ENCODE measurements around the gene MAP3K20.

Gene MAP3K20

DNA sequence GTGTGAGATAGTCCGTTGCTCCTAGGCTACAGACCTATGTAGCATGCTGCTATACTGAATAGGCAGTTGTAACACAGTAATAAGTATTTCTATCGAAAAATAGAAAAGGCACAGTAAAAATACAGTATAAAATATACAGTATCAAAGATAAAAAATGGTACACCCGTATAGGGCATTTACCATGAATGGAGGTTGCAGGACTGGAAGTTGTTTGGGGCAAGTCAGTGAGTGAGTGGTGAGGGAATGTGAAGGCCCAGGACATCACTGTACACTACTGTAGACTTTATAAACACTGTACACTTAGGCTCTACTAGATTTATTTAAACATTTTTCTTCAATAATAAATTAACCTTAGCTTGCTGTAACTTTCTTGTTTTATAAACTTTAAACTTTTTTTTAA lies 3.5 kb downstream of the MAP3K20 start:
- in situ Hi-C loops (cut with MboI; ENCODE audit: low sequenced_read_pairs, unreplicated experiment): no loop called here
- no peak for DNase-seq (ENCODE audit: low spot score)
- TF ChIP-seq, protein P1, sequence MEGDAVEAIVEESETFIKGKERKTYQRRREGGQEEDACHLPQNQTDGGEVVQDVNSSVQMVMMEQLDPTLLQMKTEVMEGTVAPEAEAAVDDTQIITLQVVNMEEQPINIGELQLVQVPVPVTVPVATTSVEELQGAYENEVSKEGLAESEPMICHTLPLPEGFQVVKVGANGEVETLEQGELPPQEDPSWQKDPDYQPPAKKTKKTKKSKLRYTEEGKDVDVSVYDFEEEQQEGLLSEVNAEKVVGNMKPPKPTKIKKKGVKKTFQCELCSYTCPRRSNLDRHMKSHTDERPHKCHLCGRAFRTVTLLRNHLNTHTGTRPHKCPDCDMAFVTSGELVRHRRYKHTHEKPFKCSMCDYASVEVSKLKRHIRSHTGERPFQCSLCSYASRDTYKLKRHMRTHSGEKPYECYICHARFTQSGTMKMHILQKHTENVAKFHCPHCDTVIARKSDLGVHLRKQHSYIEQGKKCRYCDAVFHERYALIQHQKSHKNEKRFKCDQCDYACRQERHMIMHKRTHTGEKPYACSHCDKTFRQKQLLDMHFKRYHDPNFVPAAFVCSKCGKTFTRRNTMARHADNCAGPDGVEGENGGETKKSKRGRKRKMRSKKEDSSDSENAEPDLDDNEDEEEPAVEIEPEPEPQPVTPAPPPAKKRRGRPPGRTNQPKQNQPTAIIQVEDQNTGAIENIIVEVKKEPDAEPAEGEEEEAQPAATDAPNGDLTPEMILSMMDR (IDR thresholded peaks at IDR 0.05; ENCODE audit: borderline replicate concordance, control extremely low read depth, extremely low read depth, insufficient read depth, missing control alignments): no peak

DNA sequence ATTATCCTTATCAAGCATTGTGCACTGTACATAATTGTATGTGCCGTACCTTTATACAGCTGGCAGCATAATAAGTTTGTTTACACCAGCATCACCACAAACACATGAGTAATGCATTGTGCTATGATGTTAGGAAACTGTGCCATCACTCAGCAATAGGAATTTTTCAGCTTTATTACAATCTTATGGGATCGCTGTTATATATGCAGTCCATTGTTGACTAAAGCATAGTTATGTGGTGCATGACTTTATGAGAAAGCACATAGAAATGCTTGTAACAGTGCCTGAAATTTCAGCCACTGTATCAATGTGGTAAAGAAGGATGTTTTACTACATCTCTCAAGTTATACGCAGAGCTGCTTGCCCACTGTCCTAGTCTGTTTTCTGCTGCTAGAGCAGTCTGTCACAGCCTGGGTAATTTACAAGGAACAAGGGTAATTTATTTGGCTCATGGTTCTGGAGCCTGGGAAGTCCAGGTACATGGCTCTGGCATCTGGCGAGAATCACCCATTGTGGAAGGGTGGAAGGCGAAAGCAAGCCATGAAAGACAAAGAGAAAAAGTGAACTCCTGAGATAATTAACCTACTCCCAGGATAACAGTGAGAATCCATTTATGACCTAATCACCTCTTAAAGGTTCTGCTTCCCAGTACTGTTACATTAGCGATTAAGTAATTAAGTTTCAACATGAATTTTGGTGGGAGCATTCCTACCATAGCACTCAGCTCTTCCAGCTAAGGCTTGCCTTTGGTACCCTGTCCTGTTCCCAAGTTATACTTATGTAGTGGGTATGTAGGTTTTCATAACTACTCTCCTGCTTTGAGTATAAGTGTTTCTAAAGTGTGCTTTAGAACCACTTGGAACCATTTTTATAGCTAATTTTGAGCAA lies 4.6 kb downstream of the MAP3K20 start:
- no peak for DNase-seq (ENCODE audit: low spot score)
- TF ChIP-seq, protein P1 (IDR thresholded peaks at IDR 0.05; ENCODE audit: borderline replicate concordance, control extremely low read depth, extremely low read depth, insufficient read depth, missing control alignments): no peak
- in situ Hi-C loops (cut with MboI; ENCODE audit: low sequenced_read_pairs, unreplicated experiment): no loop called here

DNA sequence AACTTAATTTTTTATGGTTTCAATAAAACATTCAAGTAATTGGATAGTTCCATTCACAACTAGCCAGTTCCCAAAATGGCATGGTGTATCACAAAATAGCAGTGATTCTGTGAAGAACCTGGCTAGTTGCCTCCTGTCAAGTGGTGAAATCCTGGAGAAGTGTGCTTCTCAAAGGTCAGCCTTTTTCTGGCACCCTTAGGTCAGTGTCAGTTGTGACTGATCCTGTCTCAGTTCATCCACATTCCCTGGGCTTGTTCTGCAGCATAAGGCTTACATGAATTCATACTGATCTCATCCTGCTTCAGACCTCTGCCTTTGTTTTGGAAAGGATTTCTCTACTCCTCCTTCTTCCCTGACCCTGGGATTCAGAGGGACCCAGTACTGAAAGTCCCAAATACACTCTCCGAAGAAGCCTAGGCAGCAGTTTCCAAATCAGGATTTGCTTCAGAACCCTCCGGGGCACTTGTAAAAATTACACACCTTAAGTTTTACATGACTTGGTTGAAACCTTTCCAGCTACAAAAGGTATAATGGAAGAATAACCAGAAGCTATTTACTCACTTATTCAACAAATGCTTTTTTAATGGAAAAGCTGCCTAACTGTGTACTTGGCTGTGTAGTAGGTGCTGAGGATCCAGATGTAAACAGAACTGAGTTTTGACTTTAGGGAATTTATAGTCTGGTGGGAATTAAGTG lies 11.0 kb downstream of the MAP3K20 start:
- in situ Hi-C loops (cut with MboI; ENCODE audit: low sequenced_read_pairs, unreplicated experiment): no loop called here
- TF ChIP-seq, protein P1 (IDR thresholded peaks at IDR 0.05; ENCODE audit: borderline replicate concordance, control extremely low read depth, extremely low read depth, insufficient read depth, missing control alignments): no peak
- DNase-seq (ENCODE audit: low spot score): no peak

DNA sequence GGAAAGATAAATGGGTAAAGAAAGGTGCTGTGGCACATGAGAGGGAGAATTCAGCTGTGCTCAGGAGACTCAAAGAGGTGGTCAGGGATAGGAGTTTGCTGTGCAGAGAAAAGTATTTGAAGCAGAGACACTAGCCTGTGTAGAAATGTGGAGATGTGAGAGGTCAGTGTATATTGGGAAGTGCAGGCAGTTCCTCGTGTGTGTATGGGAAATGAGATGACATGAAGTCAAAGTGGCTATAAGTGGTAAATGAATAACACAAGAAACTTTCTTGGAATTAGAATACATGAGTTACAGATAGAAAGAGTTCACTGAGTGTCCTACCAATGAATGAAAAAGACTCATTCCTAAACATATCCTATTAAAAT lies 11.6 kb downstream of the MAP3K20 start:
- TF ChIP-seq, protein P1 (IDR thresholded peaks at IDR 0.05; ENCODE audit: borderline replicate concordance, control extremely low read depth, extremely low read depth, insufficient read depth, missing control alignments): no peak
- in situ Hi-C loops (cut with MboI; ENCODE audit: low sequenced_read_pairs, unreplicated experiment): no loop called here
- DNase-seq (ENCODE audit: low spot score): no peak

DNA sequence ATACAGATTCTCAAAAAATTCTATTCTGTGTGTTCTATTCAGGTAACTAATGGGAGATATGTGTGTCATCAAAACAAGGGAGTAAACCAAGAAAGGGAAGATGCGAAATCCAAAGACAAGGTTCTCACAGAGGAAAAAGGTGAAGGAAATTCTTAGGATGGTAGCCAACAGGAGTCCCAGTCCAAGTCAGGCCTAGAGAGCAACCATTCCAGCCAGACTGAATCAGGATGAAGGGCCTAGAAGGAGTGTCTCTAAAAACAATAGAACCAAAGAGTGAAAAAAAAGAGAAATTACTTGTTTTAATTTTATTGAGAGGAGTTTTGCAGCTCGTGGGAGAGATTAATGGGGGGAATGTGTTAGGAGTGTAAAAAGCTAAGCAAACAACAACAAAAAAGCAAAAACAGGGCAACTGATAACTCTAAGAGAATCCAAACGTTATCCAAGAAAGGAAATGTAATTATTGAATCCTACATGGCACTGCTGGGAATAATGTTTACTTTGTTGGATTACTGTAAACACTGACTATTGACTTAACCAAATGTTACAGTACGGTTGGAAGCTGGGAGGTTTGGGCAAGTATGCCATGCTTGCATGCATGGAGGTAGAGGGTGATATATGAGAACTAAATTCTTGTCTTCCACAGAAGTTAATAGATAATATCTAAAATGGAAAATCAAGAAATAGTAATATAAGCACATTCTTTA lies 12.3 kb downstream of the MAP3K20 start:
- DNase-seq (ENCODE audit: low spot score): no peak
- in situ Hi-C loops (cut with MboI; ENCODE audit: low sequenced_read_pairs, unreplicated experiment): no loop called here
- TF ChIP-seq, protein P1 (IDR thresholded peaks at IDR 0.05; ENCODE audit: borderline replicate concordance, control extremely low read depth, extremely low read depth, insufficient read depth, missing control alignments): no peak

DNA sequence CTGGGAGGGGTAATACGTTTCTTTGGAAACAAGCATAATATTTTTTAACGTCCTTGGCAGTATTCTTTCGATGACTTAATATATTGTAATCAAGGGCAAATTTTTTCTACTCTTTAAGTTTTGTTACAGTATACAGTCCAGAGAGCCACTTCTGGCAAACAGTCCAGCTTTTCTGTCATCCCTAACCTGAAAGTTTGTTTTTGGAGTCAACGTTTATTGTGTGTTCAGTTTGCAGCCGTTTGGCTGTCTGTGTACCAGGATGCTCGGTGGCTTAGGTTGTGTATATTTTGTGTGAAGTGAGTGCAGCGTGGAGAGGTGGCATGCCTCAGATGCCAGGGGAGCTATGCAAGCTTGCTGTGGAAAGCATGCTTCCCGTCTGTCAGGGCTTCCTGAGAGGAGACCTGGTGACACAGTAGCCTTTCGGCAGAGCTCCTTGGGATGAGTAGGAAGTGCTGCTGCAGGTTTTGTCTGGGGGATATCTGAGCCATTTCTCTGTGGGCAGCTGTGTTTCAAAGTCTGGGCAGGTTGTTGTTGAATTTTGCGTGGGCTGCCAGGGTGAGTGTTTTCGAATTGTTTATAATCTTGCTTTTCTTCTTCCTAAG lies 14.7 kb downstream of the MAP3K20 start:
- DNase-seq (ENCODE audit: low spot score): no peak
- TF ChIP-seq, protein P1 (IDR thresholded peaks at IDR 0.05; ENCODE audit: borderline replicate concordance, control extremely low read depth, extremely low read depth, insufficient read depth, missing control alignments): no peak
- in situ Hi-C loops (cut with MboI; ENCODE audit: low sequenced_read_pairs, unreplicated experiment): no loop called here

Data from GM13976 (cell line).